Spleen (tissue), 7 donors: ENCODE results near the gene GNL1.

Experiments used
- POLR2A ChIP-seq, 3 donors: fragments of 450-650 bp; IDR thresholded peaks; one replicate each; pipeline ENCODE4 v1.5.1; 2017; ENCODE audit warnings: antibody characterized with exemption in 3 of 3, mild to moderate bottlenecking in 1 of 3
- POLR2AphosphoS5 ChIP-seq, 3 donors: sonication (generic); formaldehyde crosslinking; IDR thresholded peaks; one replicate each; pipeline ENCODE4 v1.5.1; 2017; ENCODE audit warnings: antibody characterized with exemption in 3 of 3
- TF ChIP-seq, protein P1 (sequence below), 11 experiments: fragments of 200-600 bp in 7 of 11; fragments of 450-650 bp in 4 of 11; sonication (generic) in 4 of 11; IDR thresholded peaks in 8 of 11; conservative IDR thresholded peaks in 3 of 11; 1 replicate in 7 of 11; 2 replicates in 4 of 11; pipeline versions ENCODE4 v1.4.0 to v1.8.0; 2016 to 2021; ENCODE audit warnings: antibody characterized with exemption in 11 of 11, inconsistent platforms in 4 of 11, mild to moderate bottlenecking in 1 of 11
- donor health status: DM: no; HTN: no; CAD: no; lungs with moderate emphysema.
- donor health status: DM: no; HTN: no; CAD: no.
- donor health status: DM: no; HTN: no; CAD: no.

- TF ChIP-seq, protein P1, sequence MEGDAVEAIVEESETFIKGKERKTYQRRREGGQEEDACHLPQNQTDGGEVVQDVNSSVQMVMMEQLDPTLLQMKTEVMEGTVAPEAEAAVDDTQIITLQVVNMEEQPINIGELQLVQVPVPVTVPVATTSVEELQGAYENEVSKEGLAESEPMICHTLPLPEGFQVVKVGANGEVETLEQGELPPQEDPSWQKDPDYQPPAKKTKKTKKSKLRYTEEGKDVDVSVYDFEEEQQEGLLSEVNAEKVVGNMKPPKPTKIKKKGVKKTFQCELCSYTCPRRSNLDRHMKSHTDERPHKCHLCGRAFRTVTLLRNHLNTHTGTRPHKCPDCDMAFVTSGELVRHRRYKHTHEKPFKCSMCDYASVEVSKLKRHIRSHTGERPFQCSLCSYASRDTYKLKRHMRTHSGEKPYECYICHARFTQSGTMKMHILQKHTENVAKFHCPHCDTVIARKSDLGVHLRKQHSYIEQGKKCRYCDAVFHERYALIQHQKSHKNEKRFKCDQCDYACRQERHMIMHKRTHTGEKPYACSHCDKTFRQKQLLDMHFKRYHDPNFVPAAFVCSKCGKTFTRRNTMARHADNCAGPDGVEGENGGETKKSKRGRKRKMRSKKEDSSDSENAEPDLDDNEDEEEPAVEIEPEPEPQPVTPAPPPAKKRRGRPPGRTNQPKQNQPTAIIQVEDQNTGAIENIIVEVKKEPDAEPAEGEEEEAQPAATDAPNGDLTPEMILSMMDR (IDR thresholded peaks at IDR 0.05 in 8 of 11, conservative IDR thresholded peaks at IDR 0.05 in 3 of 11), result no peak
- TF ChIP-seq POLR2A (IDR thresholded peaks at IDR 0.05) (no peak), POLR2AphosphoS5 (IDR thresholded peaks at IDR 0.05) (no peak)
Measured at GRCh38 chr6:30510419-30511168, 45.7 kb downstream of the GNL1 start.
